Adrenal gland (tissue), 12 donors: ENCODE data around the gene TMEM267. TPM values are rescaled to one million over a fixed set of nuclear protein-coding genes. Genes with fewer than 3 reads are reported as not detected.

ENCODE experiments used
- DNase-seq, 7 donors: peaks; one replicate each; pipeline ENCODE4 v3.0.0-alpha.2; 2019 to 2020
- H3K27ac ChIP-seq, 5 donors: fragments of 200-600 bp; sonication (generic) in 4 of 5; 1 replicate in 3 of 5; 2 replicates in 2 of 5; pipeline versions ENCODE4 v1.5.1 to v1.8.0; 2016 to 2020; ENCODE audit warnings: mild to moderate bottlenecking in 1 of 5
- H3K27me3 ChIP-seq: fragments of 200-600 bp; 2 replicates; pipeline ENCODE4 v1.8.0; 2021
- H3K36me3 ChIP-seq, 2 donors: fragments of 200-600 bp; replicated peaks in 1 of 2; 1 replicate in 1 of 2; 2 replicates in 1 of 2; pipeline versions ENCODE4 v1.5.1 to v1.8.0; 2018 to 2022
- H3K4me1 ChIP-seq, 2 donors: fragments of 200-600 bp; replicated peaks in 1 of 2; 1 replicate in 1 of 2; 2 replicates in 1 of 2; pipeline versions ENCODE4 v1.5.1 to v1.8.0; 2018 to 2021
- H3K4me3 ChIP-seq, 4 donors: fragments of 200-600 bp; sonication (generic) in 3 of 4; one replicate each; pipeline ENCODE4 v1.5.1; 2016 to 2018
- H3K9me3 ChIP-seq, 3 donors: fragments of 200-600 bp; sonication (generic) in 1 of 3; replicated peaks in 1 of 3; 1 replicate in 2 of 3; 2 replicates in 1 of 3; pipeline versions ENCODE4 v1.5.1 to v1.8.0; 2016 to 2021
- CTCF ChIP-seq, 6 experiments: fragments of 450-650 bp in 4 of 6; fragments of 200-600 bp in 2 of 6; sonication (generic) in 1 of 6; IDR thresholded peaks; 1 replicate in 5 of 6; 2 replicates in 1 of 6; pipeline versions ENCODE4 v1.5.1 to v1.8.0; 2016 to 2021; ENCODE audit warnings: antibody characterized with exemption in 6 of 6, mild to moderate bottlenecking in 2 of 6, moderate library complexity in 1 of 6
- POLR2A ChIP-seq, 2 donors: fragments of 450-650 bp; IDR thresholded peaks; one replicate each; pipeline ENCODE4 v1.6.1; 2017; ENCODE audit warnings: antibody characterized with exemption in 2 of 2, mild to moderate bottlenecking in 2 of 2, moderate library complexity in 1 of 2
- WGBS, 4 donors: extraction: QIAGEN DNeasy Blood & Tissue Kit in 2 of 4; methylation state at CpG; one replicate each; pipeline versions ENCODE4 v1.1.5 to v1.1.7; 2013 to 2017; 5-methylcytosine and 5-hydroxymethylcytosine counted together
- intact Hi-C, 2 donors: fragments of 100-400 bp; cut with DNase I; formaldehyde crosslinking; loops; one replicate each; pipeline versions ENCODE4 v1.14.1 to v1.15.0; 2022 to 2023
- polyA plus RNA-seq, 3 donors: library from polyadenylated mRNA; stranded (reverse); fragments of 200-250 nt in 2 of 3; fragments of 350-450 nt in 1 of 3; fragmentation: Illumina TruSeq in 1 of 3; extraction: RNeasy Lipid Tissue Mini Kit (QIAGEN cat#74804) in 1 of 3; gene quantifications; one replicate each; pipeline ENCODE4 v1.2.3, GENCODE V29; 2013 to 2014
- total RNA-seq, 9 donors: library from RNA; depleted of rRNA in 4 of 9; stranded (reverse); fragments of >200 nt in 4 of 9; fragments of 120-200 nt in 1 of 9; fragmentation: NEBNext Ultra II Directional in 1 of 9; extraction: Animal tissue kit (Norgen Biotek cat#: 25700) in 1 of 9; gene quantifications; one replicate each; pipeline versions ENCODE4 v1.1.0 to v1.2.4, GENCODE V29; 2013 to 2023
- donor health status: healthy with polysubstance abuse.
- donor health status: Bipolar disorder and iron deficiency.
- donor health status: DM: yes; HTN: yes; CAD: no.
- donor health status: DM: no; HTN: no; CAD: no.
- donor health status: DM: no; HTN: no; CAD: no.
- donor health status: DM: yes; HTN: yes; CAD: no.

TMEM267 gene
- total and polyA plus RNA-seq, 12 donors: 1.5 to 14.0 (median 7.8) TPM

- intact Hi-C loops: no loop called here
- 80 to 90% (median 82%) methylated on average over 7 of the region's 7 CpGs for WGBS, 4 donors
- no peaks in the 10 kb centered on the region for H3K27me3 ChIP-seq
- no peaks in the 10 kb centered on the region for H3K9me3 ChIP-seq
- H3K4me1 ChIP-seq: no peaks in the 10 kb centered on the region
- H3K4me3 ChIP-seq: no peak overlapping the region
- no peaks in the 10 kb centered on the region for H3K36me3 ChIP-seq
- TF ChIP-seq CTCF (IDR thresholded peaks at IDR 0.05) (no peak), POLR2A (IDR thresholded peaks at IDR 0.05) (no peak)
- peak overlapping the region in 1 of 5 donors; percentile 8 for H3K27ac ChIP-seq
- DNase-seq: no peak
Measured at GRCh38 chr5:43421450-43422133, 62.1 kb downstream of the TMEM267 start.

- Histone ChIP-seq H3K4me3 (no peak overlapping the region), H3K27me3 (no peaks in the 10 kb centered on the region), H3K9me3 (no peaks in the 10 kb centered on the region), H3K27ac (no peak overlapping the region), H3K36me3 (no peaks in the 10 kb centered on the region), H3K4me1 (no peaks in the 10 kb centered on the region)
- WGBS, 4 donors: 68 to 79% (median 74%) methylated on average over 4 of the region's 4 CpGs
- no peak for DNase-seq
- TF ChIP-seq POLR2A (IDR thresholded peaks at IDR 0.05): no peak
- no peak for TF ChIP-seq CTCF (IDR thresholded peaks at IDR 0.05)
- intact Hi-C loops: no loop called here
Measured at GRCh38 chr5:43420241-43420640, 63.4 kb downstream of the TMEM267 start.

GRCh38 chr5:43418561-43418960 lies 65.1 kb downstream of the TMEM267 start:
- no peak for TF ChIP-seq CTCF (IDR thresholded peaks at IDR 0.05)
- TF ChIP-seq POLR2A (IDR thresholded peaks at IDR 0.05): no peak
- Histone ChIP-seq H3K27ac (no peak overlapping the region), H3K4me1 (no peaks in the 10 kb centered on the region), H3K27me3 (no peaks in the 10 kb centered on the region), H3K36me3 (no peaks in the 10 kb centered on the region), H3K9me3 (no peaks in the 10 kb centered on the region), H3K4me3 (no peak overlapping the region)
- no peak for DNase-seq
- whole genome bisulfite sequencing, 4 donors: 85 to 100% (median 93%) methylated on average over 2 of the region's 2 CpGs
- intact Hi-C loops: no loop called here

- intact Hi-C loops: no loop called here
- TF ChIP-seq CTCF (IDR thresholded peaks at IDR 0.05) (no peak), POLR2A (IDR thresholded peaks at IDR 0.05) (no peak)
- H3K36me3 ChIP-seq: no peaks in the 10 kb centered on the region
- H3K4me3 ChIP-seq: no peak overlapping the region
- no peak for DNase-seq
- WGBS, 4 donors: 53 to 59% (median 57%) methylated on average over 3 of the region's 3 CpGs
- H3K4me1 ChIP-seq: no peaks in the 10 kb centered on the region
- H3K9me3 ChIP-seq: no peaks in the 10 kb centered on the region
- H3K27ac ChIP-seq: no peak overlapping the region
- no peaks in the 10 kb centered on the region for H3K27me3 ChIP-seq
Measured at GRCh38 chr5:43416803-43417394, 66.8 kb downstream of the TMEM267 start.
